NCI-H524 (cell line): ENCODE measurements around the gene CFH.
"Not testable (repeated sequence)": the region's sequence is repeated elsewhere in the genome, so short reads cannot be mapped to it uniquely, and the experiment has no call there.

Source experiments
- DNase-seq, 2 experiments: peaks; one replicate each; lab custom pipeline; 2025; lab: John Stamatoyannopoulos, UW

The CFH gene

GRCh38 chr1:196669051-196669450, 17.2 kb downstream of the CFH start:
- DNase-seq: no peak

GRCh38 chr1:196669693-196670092, 17.9 kb downstream of the CFH start:
- DNase-seq: no peak

DNA sequence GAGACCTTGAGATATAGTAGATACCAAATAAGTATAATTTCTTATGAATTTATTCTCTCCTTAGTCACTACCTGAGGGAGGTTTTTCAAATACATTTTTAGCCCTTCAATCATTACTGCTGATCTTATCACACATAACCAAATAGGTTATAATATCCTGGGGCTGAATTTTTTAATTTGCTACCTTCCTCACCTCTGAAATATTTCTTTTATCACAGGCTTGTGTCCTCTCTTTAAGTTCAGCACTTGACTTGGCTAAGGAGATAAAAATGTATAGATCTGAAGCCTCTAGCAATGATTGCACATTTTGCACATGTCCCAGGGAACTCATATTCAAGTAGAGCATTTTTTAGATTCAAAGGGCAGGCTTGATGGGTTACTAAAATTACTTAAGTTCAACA, 23.1 kb downstream of the CFH start:
- no peak for DNase-seq

GRCh38 chr1:196677781-196678509, 26.1 kb downstream of the CFH start:
- no peak for DNase-seq

DNA sequence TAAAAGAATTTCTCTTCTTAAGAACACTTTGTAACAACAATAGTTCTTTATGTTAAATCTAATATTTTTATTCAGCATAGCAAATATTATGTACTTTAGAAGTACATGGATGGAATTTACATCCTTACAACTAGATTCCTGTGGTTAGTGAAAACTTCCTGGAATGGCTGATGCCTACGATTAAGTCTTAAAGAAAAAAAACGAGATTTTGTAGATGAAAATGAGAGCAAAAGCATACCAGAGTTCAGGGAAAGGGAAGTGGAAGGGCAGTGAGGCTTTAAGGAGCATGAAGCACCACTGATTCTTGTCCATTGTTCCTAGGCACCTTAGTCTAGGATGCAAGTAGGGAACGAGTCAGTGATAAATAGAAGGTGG, 26.7 kb downstream of the CFH start:
- no peak for DNase-seq

DNA sequence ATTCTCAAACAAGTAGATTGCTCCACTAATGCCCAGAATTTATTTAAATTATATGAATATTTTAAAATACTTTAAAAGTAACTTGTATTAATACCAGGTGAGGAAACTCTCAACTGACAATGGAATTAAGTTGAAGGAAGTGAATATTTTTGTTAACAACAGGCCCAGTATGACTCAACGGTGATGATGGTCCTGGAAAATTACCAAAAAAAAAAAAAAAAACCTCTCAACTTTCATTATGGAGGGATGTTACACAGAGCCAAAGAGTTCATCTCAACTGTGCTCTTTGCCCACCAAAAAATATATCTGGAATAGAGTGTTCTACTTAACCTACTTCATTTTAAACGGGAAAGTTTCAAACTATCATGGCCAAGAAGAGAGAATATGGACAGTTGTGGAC, 28.3 kb downstream of the CFH start:
- DNase-seq: no peak

- no peak for DNase-seq
These were observed 32.6 kb downstream of the CFH start for GRCh38 chr1:196684476-196684875.

DNA sequence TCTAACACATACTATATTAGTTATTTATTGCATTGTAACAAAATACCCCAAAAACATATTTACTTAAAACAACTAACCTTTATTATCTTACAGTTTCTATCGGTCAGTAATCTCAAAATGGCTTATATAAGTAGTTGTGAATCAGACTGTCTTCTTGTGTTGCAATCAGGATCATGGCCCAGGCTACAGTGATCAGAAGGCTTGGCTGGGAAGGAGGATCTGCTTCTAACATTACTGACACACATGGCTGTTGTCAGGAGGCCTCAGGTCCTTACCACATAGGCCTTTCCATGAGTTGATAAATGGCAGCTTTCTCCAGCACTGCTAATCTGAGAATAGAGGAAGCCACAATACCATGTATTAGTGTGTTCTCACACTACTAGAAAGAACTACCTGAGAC, 33.7 kb downstream of the CFH start:
- no peak for DNase-seq

GRCh38 chr1:196689001-196689400, 37.2 kb downstream of the CFH start:
- no peak for DNase-seq

- no peak for DNase-seq
These were observed 38.7 kb downstream of the CFH start for GRCh38 chr1:196690582-196690981.

DNA sequence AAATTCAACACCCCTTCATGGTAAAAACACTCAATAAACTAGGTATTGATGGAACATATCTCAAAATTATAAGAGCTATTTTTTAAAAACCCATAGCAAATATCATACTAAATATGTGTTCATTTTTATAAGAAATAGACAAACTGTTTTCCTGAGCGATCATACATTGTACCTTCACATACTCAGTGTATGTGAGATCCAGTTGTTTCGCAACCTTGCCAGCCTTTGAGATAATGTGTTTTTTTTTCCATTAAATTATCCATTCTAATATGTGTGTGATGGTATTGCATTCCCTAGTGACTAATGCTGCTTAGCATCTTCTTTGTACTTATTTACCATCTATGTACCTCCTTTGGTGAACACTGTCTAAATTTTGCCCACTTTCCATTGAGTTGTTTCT, 47.1 kb downstream of the CFH start:
- DNase-seq: no peak

- no peak for DNase-seq
These were observed 49.3 kb downstream of the CFH start for GRCh38 chr1:196701144-196701543.

- DNase-seq: not testable (repeated sequence)
These were observed 58.0 kb downstream of the CFH start for GRCh38 chr1:196709892-196710291.

DNA sequence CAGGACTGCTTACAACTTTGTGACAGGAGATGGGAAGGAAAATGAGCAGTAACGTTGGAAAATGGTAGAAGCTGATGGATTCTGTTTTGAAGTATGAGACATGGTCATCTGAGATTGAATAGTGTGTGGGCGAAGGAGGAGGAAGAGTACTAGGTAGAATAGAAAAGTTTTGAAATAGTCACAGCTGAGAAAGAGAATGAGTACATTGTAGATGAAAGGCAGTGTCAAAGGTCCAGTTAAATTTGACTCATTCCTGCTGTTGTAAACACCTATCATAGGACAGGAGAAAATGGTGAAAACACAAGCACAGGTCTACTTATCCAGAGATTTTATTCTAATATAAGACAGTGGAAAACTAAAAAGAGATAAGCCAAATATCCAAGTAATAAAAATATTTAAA, 66.0 kb downstream of the CFH start:
- no peak for DNase-seq

- DNase-seq: peak; percentile 15 to 56
These were observed 71.7 kb downstream of the CFH start for GRCh38 chr1:196723325-196724185.

DNA sequence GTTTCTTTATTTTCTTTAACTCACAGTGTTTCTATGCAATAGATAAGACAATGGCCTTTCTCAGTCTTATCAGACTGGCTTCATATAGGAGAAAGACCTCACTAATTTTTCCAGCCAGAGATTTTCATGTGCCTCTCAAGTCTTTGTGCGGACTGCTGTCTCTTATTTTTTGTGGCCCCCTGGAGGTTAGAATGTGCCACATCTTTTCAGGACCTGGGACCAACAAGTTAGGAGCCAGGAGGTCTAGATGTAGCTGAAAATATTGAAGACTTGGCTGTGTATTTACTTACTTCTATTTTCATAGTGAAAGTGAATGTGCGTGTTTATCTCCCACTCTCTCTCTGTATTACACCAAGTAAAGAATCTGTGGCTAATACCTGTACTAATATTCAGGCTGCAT, 80.7 kb downstream of the CFH start:
- no peak for DNase-seq

DNA sequence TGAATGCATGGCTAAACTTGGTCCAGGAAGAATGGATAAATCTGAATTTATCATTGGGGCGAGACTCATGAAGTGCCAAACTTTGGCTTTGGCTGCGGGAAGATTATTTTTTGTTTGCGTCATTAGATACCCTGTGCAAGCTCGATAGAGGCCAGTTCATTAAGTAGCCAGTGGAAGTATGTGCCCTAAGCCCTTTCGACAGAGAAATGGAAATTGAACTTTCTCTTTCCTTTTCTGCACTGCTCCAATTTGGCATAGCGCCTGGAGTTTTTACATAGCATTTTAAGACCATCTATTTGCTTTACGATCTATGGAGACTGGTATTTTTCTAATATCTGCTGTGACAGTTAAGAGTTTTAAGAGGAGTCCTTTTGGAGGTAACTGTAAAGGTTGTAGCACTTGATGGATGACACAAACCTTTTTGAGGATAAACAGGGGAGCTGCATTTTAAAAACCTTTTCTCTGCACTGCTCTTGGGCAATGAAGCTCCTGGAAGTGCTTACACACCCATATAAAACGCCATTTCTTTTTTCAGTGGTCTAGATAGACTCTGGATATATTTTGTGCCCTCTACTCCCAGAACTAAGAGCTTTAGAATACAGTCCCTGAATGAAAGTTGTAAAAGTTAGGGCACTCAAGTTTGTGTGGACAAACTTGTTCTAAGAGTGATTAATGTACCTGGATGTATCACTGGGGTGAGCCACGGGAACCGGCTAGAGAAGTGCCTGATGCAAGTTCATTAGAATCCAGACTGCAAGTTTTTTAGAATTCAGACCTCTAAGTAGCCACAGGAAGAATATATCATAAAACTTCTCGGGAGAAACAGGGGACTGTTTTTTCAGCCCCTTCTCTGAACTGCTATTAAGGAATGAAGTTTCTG, 81.5 kb downstream of the CFH start:
- no peak for DNase-seq

- DNase-seq: no peak
These were observed 82.2 kb downstream of the CFH start for GRCh38 chr1:196734006-196734405.

- no peak for DNase-seq
These were observed 82.6 kb downstream of the CFH start for GRCh38 chr1:196734460-196734859.

DNA sequence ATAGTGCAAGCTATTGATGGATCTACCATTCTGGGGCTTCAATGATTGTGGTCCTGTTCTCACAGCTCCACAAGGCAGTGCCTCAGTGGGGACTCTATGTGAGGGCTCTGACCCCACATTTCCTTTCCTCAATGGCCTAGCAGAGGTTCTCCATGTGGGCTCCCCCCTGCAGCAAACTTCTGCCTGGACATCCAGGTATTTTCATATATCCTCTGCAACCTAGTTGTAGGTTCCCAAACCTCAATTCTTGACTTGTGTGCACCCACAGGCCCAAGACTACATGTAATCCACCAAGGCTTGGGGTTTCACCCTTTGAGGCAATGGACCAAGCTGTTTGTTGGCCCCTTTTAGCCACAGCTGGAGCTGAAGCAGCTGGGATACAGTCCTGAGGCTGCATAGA, 86.9 kb downstream of the CFH start:
- DNase-seq: no peak

DNA sequence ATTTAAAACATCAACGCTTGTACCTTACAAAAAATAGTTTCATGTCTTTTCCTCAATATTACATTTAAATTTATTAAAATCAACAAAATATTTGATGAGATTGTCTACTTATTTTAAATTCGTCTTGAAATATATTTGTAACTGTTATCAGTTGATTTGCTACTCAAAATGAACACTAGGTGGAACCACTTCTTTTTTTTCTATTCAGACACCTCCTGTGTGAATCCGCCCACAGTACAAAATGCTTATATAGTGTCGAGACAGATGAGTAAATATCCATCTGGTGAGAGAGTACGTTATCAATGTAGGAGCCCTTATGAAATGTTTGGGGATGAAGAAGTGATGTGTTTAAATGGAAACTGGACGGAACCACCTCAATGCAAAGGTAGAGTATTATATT, 91.4 kb downstream of the CFH start:
- DNase-seq: peak; percentile 38 to 67

DNA sequence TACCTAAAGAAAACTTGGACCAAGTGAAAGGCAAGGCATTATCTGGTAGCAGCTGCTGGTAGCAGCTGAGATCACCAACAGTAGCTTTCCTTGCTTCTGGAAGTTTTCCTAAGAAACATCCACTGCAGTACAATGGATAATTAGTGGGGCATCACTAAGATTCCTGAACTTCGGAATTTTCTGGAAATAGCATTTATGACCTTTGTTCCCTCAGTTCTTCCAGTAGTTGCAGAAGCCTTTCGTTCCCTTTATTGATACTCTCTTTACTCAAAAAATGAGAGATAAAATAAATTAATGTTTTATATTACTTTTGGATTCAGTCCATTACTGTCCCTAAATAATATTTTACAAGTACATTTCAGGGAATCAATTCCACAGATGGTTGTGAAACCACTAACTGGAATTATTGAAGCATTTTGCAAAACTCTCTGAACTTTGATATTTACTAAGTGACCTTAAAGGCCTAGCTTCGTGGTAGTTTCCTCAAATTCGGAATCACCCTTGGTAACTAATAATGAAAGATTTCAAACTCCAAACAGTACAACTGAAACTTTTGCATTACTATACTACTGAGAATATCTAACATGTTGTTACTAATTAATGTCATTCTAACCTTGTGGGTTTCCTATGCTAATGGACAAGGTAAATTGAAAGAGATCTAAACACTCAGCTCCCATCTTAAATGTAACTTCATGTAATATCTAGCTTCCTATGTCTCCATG, 113.3 kb downstream of the CFH start:
- DNase-seq: not testable (repeated sequence)
